Measurements from ENCODE around the gene GNAI3. TPM values are rescaled to one million over a fixed set of nuclear protein-coding genes. Genes with fewer than 3 reads are reported as not detected.

Gene GNAI3
- total and polyA plus RNA-seq, 2 of the 8 experiments (the other 6 are each of a cell fraction or from before 2014, with no cell fraction given): 4.0 to 9.8 TPM

DNA sequence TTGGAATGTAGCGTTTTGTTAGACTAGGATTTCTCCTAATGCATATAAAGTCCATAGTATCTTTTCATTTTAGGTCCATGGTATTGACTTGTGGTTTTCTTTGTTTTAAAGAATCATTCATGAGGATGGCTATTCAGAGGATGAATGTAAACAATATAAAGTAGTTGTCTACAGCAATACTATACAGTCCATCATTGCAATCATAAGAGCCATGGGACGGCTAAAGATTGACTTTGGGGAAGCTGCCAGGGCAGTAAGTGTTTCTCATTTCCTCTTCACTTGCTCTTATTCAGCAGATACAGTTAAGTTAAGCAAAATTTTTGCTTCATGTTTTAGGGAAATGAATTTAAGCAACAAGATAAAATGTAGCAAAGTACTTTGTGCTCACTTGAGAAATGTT lies 25.4 kb downstream of the GNAI3 start:
- Histone ChIP-seq H4K8ac (ENCODE audit: extremely low read depth, insufficient read depth, low read length) (no peak overlapping the region), H3K27me3 (replicated peaks in 1 of 4; ENCODE audit: control insufficient read depth in 3 of 4, extremely low read depth in 1 of 4, insufficient read depth in 3 of 4, low read length in 3 of 4) (no peaks in the 10 kb centered on the region), H2BK120ac (replicated peaks; ENCODE audit: low read depth, low read length) (no peak overlapping the region), H4K20me1 (replicated peaks in 1 of 2; ENCODE audit: control insufficient read depth in 1 of 2, insufficient read depth in 2 of 2, low read length in 2 of 2) (peaks cover 0 to 4% of the 10 kb centered on the region in 2 experiments), H3K18ac (ENCODE audit: extremely low read depth, low read length) (no peak overlapping the region), H3K14ac (ENCODE audit: insufficient read length) (no peak overlapping the region), H3K4me1 (replicated peaks in 1 of 4; ENCODE audit: control insufficient read depth in 3 of 4, insufficient read depth in 4 of 4, low read length in 3 of 4) (peaks cover 2 to 10% (median 6%) of the 10 kb centered on the region in 4 experiments; a peak in 4 of 7 replicates), H3K9ac (replicated peaks in 1 of 4; ENCODE audit: extremely low read depth in 1 of 4, low read depth in 3 of 4, low read length in 3 of 4) (no peak overlapping the region), H2AK5ac (ENCODE audit: low read depth, low read length) (no peak overlapping the region), H3K56ac (replicated peaks; ENCODE audit: insufficient read length, low read depth, low read length) (no peak overlapping the region), H4K91ac (replicated peaks; ENCODE audit: insufficient read length, low read length) (no peak overlapping the region), H3K79me2 (ENCODE audit: control insufficient read depth in 1 of 2, insufficient read depth in 2 of 2, low read length in 2 of 2) (peaks cover 0 to 44% of the 10 kb centered on the region in 2 experiments; a peak in 3 of 4 replicates), H3K4ac (replicated peaks; ENCODE audit: insufficient read length, low read depth, low read length) (no peak overlapping the region), H4K5ac (ENCODE audit: insufficient read length, low read depth, low read length) (no peak overlapping the region), H3K79me1 (ENCODE audit: low read depth, low read length) (no peaks in the 10 kb centered on the region; the same call in 1 of the 2 replicates), H3K4me3 (ENCODE audit: extremely low read depth in 1 of 4, insufficient read depth in 2 of 4, low read depth in 3 of 4, low read length in 4 of 4) (no peak overlapping the region), H3K36me3 (ENCODE audit: control insufficient read depth in 2 of 4, insufficient read depth in 4 of 4, low read length in 3 of 4) (peaks cover 0 to 10% (median 1%) of the 10 kb centered on the region in 4 experiments; a peak in 2 of 8 replicates), H3K23me2 (ENCODE audit: low read depth, low read length) (no peaks in the 10 kb centered on the region; the same call in 1 of the 2 replicates), H2AFZ (ENCODE audit: low read length) (no peak overlapping the region), H3K23ac (ENCODE audit: insufficient read length) (no peak overlapping the region), H3K9me3 (ENCODE audit: insufficient read depth in 2 of 2, low read depth in 1 of 2, low read length in 1 of 2) (no peaks in the 10 kb centered on the region), H2BK12ac (ENCODE audit: low read depth, low read length) (no peak overlapping the region), H2BK5ac (ENCODE audit: low read depth, low read length) (no peak overlapping the region), H2BK15ac (ENCODE audit: low read length) (no peak overlapping the region), H3K27ac (ENCODE audit: low read depth, low read length) (no peak overlapping the region), H3K4me2 (ENCODE audit: insufficient read depth in 1 of 2, low read depth in 2 of 2, low read length in 2 of 2) (no peak overlapping the region), H2BK20ac (ENCODE audit: low read length) (no peak overlapping the region)
- no peak for FAIRE-seq
- CTCF ChIA-PET (ENCODE audit: partially characterized antibody): interaction anchor here (1.3 kb wide), 1 partner anchor 66 kb away, joined by 4 read pairs; no protein-coding TSS in a partner anchor
- 81% methylated on average over 2 of the region's 2 CpGs; no CpG with 5 or more reads in 1 of the 2 experiments for WGBS, 2 experiments (ENCODE audit: extremely low coverage in 1 of 2, insufficient coverage in 1 of 2, insufficient read length in 1 of 2, insufficient replicate concordance in 2 of 2, low coverage in 1 of 2, low lambda C conversion rate in 2 of 2, missing lambda C conversion rate in 1 of 2)
- TF ChIP-seq TCF12 (IDR thresholded peaks at IDR 0.05; ENCODE audit: low read depth, low read length) (no peak), POU5F1 (IDR thresholded peaks at IDR 0.05; ENCODE audit: low read depth, low read length) (no peak), CBX5 (IDR thresholded peaks at IDR 0.05; ENCODE audit: low read depth, low read length) (no peak), BACH1 (IDR thresholded peaks at IDR 0.05; ENCODE audit: low read length) (no peak), HDAC2 (IDR thresholded peaks at IDR 0.05; ENCODE audit: borderline replicate concordance in 1 of 2, low read depth in 2 of 2, low read length in 2 of 2) (no peak), BCL11A (IDR thresholded peaks at IDR 0.05; ENCODE audit: low read depth in 2 of 2, low read length in 2 of 2) (no peak), POLR2AphosphoS5 (IDR thresholded peaks at IDR 0.05; ENCODE audit: low read depth, low read length) (no peak), RNF2 (IDR thresholded peaks at IDR 0.05; ENCODE audit: borderline replicate concordance, low read depth, low read length, missing control alignments, poor library complexity, severe bottlenecking) (no peak), BRCA1 (IDR thresholded peaks at IDR 0.05; ENCODE audit: low read depth, low read length) (no peak)
- TF ChIP-seq, protein P1, sequence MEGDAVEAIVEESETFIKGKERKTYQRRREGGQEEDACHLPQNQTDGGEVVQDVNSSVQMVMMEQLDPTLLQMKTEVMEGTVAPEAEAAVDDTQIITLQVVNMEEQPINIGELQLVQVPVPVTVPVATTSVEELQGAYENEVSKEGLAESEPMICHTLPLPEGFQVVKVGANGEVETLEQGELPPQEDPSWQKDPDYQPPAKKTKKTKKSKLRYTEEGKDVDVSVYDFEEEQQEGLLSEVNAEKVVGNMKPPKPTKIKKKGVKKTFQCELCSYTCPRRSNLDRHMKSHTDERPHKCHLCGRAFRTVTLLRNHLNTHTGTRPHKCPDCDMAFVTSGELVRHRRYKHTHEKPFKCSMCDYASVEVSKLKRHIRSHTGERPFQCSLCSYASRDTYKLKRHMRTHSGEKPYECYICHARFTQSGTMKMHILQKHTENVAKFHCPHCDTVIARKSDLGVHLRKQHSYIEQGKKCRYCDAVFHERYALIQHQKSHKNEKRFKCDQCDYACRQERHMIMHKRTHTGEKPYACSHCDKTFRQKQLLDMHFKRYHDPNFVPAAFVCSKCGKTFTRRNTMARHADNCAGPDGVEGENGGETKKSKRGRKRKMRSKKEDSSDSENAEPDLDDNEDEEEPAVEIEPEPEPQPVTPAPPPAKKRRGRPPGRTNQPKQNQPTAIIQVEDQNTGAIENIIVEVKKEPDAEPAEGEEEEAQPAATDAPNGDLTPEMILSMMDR (IDR thresholded peaks at IDR 0.05; ENCODE audit: control extremely low read depth in 1 of 3, insufficient read depth in 1 of 3, low read depth in 1 of 3, low read length in 3 of 3): no peak
- POLR2A ChIA-PET (ENCODE audit: partially characterized antibody): interaction anchor here (1.0 kb wide), 1 partner anchor 25 kb away, joined by 3 read pairs; the partner anchor contains the start of gene GNAI3
- no peak for DNase-seq (ENCODE audit: low read depth in 1 of 2, low spot score in 2 of 2)

All from H1 (cell line).